GM10248 (cell line): Measurements from ENCODE around the gene GUCY2C.

Experiments used
- CTCF ChIA-PET: fragments of 300-600 bp; sonication (Branson Sonifier 250); formaldehyde crosslinking; extraction: SDS; loops from one replicate; lab custom pipeline; 2021; ENCODE audit warnings: antibody characterized with exemption; lab: Yijun Ruan, JAX
- POLR2A ChIA-PET: fragments of 350-650 bp; sonication (Branson Sonifier 250); formaldehyde crosslinking; extraction: SDS; loops from one replicate; lab custom pipeline; 2020; ENCODE audit warnings: antibody characterized with exemption; lab: Yijun Ruan, JAX
- DNase-seq: peaks from one replicate; pipeline ENCODE4 v3.0.0; 2012; ENCODE audit errors: extremely low spot score
- CTCF ChIP-seq: IDR thresholded peaks from 2 replicates; pipeline ENCODE4 v1.5.1; 2012; ENCODE audit warnings: mild to moderate bottlenecking, low read depth; ENCODE audit errors: extremely low read depth, missing control alignments, control extremely low read depth

GUCY2C gene

GRCh38 chr12:14591719-14592118 is 104.7 kb downstream of the GUCY2C start:
- no peak for DNase-seq
- no peak for TF ChIP-seq CTCF
- CTCF ChIA-PET = no interaction called here
- POLR2A ChIA-PET = no interaction called here

DNA sequence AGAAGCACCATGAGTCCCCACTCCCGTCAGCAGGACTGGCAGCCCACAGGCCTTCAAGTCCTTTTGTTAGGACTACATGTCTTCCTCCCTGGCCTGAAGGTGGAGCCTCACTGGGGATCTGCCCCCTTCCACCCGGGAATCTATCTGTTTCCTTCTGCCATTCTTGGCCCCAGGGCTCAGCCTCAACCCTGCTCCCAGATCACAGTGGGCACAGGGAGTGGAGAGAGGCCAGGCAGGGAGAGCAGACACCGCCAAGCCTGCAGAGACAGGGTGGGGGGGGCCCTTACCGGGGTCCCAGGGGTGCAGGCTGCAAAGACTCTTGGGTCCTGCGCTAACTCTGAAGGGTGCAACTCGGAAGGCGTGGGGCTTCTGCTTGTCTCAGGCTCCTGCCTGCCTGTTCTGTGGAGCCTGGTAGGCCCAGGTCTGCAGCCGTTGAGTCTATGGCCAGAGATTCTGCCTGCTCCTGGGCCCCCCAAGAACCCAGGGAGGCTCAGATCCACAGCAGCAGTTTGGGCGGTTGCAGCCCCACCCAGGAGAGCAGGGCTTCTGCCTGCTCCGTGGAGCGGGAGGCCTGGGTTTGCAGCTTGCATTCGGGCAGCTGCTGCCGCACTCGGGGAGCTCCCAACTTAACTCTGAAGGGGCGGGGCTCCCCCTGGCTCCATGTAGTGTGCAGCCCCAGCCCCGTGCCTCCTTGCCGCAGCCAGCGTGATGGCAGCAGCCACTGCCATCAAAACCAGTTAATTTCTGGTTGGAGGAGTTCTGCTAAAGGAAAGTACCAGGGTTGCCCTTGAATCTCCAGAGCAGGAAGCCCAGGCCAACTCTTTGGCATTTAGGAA is 107.0 kb downstream of the GUCY2C start:
- CTCF ChIA-PET = no interaction called here
- POLR2A ChIA-PET = no interaction called here
- no peak for TF ChIP-seq CTCF
- DNase-seq = no peak

GRCh38 chr12:14588571-14588970 is 107.8 kb downstream of the GUCY2C start:
- ChIA-PET CTCF (interaction anchor here (1.0 kb wide), 1 partner anchor 31 kb away, joined by 3 read pairs; no protein-coding TSS in a partner anchor), POLR2A (no interaction called here)
- TF ChIP-seq CTCF = no peak
- DNase-seq = no peak

- ChIA-PET CTCF (interaction anchor here (1.0 kb wide), 1 partner anchor 33 kb away, joined by 3 read pairs; no protein-coding TSS in a partner anchor), POLR2A (no interaction called here)
- TF ChIP-seq CTCF = no peak
- no peak for DNase-seq
Observed at GRCh38 chr12:14578646-14579045, 117.8 kb downstream of the GUCY2C start.

- CTCF ChIA-PET = no interaction called here
- TF ChIP-seq CTCF = no peak
- no peak for DNase-seq
- POLR2A ChIA-PET = no interaction called here
Observed at GRCh38 chr12:14577344-14577743, 119.1 kb downstream of the GUCY2C start.

- DNase-seq = no peak
- ChIA-PET CTCF (no interaction called here), POLR2A (no interaction called here)
- TF ChIP-seq CTCF = no peak
Observed at GRCh38 chr12:14576896-14577295, 119.5 kb downstream of the GUCY2C start.
